Stimulated activated CD8-positive, alpha-beta memory T cell treated with anti-CD3 and anti-CD28 coated beads, Interleukin-7, amount 100 ng/mL, for 24 hours (primary cell): ENCODE measurements around the gene CCL22.

Experiments
- DNase-seq: peaks from one replicate; pipeline ENCODE4 v3.0.0-alpha.2; 2020; ENCODE audit warnings: low read depth

Gene CCL22

GRCh38 chr16:57376313-57376818 is 17.8 kb downstream of the CCL22 start:
- DNase-seq: no peak

DNA sequence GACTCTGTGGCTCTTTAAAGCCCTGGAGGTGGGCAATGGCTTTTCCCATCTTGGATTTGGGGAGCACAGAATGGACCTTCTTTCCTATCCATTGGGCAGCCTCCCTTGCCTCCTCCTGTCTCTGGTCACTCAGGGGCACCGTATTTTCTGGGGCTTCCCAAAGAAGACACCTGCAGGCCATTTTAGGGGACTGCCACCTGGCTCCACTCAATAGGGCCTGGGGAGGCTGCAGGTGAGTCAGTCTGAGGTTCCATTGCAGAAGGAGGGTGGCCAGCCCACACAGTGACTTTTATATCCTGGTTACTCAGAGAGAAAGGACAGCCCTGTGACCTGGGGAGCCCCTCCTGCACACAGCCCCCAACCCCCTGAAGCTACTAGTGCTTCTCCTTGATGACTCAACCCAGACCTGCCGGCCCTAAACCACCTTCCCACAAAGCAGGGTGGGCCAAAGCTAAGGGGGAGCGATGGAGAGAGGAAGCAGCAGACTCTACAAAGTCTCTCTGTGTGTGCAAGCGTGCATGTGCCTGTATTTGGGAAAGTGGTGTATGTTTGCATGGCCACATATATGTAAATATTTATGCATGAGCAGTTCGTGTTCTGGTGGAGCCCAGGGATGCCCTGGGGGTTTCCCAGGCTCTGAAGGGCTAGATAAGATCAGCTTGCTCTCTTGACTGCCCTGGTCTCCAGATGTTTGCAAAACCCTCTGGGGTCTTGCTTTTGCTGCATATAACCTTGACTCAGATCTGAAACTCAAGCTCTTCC is 18.7 kb downstream of the CCL22 start:
- no peak for DNase-seq

- no peak for DNase-seq
These were observed 21.0 kb downstream of the CCL22 start for GRCh38 chr16:57379579-57379978.

DNA sequence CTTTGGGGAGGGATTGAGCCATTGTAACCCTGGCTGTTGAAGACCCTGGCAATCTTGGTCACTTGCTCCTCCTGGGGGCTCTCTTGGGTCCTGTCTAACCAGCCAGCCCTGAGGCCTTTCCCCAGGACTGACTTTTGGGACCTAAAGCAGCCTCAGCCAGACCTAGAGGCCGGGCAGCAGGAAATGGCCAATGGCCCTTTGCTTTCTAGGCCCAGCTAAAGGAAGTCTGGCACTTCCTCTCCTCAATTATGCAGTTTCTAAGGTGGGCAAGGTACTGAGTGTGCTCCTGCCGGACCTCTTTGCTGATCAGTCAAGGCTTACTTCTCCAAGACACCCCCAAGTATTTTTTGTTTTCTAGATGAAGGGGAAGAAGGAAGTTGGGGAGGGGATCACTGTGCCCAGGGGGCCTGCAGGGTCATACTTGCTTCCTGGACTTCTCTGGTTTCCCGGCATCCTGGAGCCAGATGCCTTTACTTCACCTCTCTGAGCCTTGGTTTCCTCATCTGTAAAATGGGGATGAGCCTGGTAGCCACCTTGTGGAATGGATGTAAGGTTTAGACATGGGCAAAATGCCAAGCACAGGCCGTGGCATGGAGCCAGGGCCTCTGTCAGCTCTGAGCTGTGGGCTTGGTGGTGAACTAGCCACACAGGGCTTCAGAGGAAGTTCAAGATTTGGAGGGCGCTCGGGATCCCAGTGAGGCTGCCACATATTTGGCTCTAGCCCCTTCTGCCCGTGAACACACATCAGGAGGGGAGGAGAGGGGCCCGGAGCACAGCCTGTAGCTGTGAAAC is 22.3 kb downstream of the CCL22 start:
- no peak for DNase-seq

GRCh38 chr16:57381791-57382534 is 23.4 kb downstream of the CCL22 start:
- no peak for DNase-seq

GRCh38 chr16:57382535-57383275 is 24.1 kb downstream of the CCL22 start:
- no peak for DNase-seq

GRCh38 chr16:57383276-57384247 is 25.0 kb downstream of the CCL22 start:
- DNase-seq: no peak

DNA sequence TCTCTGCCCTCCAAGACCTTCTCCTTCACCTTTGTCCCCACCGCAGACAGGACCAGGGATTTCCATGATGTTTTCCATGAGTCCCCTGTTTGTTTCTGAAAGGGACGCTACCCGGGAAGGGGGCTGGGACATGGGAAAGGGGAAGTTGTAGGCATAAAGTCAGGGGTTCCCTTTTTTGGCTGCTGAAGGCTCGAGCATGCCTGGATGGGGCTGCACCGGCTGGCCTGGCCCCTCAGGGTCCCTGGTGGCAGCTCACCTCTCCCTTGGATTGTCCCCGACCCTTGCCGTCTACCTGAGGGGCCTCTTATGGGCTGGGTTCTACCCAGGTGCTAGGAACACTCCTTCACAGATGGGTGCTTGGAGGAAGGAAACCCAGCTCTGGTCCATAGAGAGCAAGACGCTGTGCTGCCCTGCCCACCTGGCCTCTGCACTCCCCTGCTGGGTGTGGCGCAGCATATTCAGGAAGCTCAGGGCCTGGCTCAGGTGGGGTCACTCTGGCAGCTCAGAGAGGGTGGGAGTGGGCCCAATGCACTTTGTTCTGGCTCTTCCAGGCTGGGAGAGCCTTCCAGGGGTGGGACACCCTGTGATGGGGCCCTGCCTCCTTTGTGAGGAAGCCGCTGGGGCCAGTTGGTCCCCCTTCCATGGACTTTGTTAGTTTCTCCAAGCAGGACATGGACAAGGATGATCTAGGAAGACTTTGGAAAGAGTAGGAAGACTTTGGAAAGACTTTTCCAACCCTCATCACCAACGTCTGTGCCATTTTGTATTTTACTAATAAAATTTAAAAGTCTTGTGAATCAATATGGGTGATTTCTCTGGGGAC is 25.9 kb downstream of the CCL22 start:
- DNase-seq: no peak

- no peak for DNase-seq
These were observed 26.5 kb downstream of the CCL22 start for GRCh38 chr16:57385083-57385482.

DNA sequence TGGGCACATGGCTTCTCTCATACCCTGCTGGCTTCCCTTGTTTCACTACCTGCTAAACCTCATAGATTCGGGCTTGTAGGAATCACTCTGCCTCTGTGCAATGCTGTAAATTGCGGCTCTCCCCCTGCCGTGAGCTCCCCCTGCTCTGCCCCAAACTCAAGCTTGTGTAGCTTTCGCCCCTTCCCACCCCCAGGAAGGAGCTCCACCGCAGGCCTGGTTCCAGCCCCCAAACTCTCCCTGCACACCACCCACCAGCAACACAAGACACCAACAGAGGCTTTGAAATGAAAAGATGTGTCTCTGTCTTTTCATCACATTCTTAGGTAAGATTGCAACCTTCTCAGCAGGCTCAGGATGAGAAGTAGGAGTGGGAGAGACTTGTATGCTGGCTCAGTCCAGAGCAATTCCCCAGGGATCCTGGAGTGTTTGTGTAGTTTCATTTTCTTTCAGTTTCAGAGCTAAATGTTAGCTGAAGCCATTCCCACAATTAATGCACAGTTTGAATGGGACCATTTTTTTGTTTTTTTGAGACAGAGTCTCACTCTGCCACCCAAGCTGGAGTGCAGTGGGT is 27.9 kb downstream of the CCL22 start:
- DNase-seq: no peak

DNA sequence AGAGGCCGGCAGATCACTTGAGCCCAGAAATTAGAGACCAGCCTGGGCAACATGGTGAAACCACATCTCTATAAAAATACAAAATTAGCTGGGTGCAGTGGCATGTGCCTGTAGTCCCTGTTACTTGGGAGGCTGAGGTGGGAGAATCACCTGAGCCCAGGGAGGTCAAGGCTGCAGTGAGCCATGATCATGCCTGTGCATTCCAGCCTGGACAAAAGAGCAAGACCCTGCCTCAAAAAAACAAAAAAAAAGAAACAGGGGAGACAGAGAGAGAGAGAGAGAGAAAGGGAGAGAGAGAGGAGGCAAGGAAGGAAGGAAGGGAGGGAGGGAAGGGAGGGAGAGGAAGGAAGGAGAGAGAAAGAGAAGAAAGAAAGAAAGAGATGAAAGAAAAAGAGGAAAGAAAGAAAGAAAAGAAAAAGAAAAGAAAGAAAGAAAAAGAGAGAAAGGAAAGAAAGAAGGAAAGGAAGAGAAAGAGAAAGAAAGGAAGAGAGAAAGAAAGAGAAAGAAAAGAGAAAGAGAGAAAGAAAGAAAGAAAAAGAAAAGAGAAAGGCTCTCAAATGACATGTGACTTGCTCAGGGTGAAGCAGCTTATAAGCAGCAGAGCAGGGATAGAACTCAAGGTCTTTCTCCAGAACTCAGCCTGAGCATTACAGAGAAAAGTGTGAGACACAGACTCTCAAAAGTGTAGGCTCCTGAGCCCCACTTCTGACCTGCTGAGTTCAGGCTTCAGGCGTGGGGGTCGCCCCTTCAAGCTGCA is 29.2 kb downstream of the CCL22 start:
- DNase-seq: no peak

GRCh38 chr16:57388359-57389086 is 29.9 kb downstream of the CCL22 start:
- DNase-seq: no peak

DNA sequence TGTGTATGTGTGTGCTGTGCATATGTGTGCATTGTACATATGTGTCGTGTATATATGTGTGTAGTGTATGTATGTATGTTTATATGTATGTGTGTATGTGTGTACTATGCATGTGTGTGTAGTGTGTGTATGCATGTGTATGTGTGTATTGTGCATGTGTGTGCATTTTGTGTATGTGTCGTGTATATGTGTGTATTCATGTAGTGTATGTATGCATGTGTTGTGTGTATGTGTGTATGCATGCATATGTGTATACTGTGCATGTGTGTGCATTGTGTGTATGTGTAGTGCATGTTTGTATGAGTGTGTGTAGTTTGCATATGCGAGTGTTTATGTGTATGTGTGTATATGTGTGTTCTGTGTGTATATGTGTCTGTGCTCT is 30.5 kb downstream of the CCL22 start:
- DNase-seq: no peak

DNA sequence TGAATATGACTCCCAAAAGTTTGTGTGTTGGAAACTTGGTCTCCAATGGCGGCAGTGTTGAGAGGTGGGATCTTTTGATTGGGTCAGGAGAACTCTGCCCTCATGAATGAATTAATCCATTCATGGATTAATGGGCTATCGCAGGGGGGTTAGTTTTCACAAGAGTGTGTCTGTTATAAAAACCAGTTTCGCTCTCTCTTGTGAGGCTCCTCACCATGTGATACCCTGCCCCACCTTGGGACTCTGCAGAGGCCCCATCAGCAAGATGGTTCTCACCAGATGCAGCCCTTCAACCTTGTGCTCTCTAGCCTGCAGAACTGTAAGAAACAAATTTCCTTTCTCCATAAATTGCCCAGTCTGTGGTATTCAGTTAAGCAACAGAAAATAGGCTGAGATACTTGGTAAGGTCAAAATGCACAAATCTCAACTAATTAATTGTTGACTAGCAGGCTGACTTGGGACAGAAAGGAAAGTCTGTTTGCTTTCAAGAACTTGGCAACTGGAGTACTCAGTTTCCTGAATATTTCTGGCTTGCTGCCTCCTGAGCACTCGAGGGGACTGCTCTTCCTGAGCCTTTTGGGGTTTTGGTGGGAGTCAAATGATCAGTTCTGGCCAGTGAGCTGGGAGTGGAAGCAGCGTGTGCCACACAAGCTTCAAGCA is 32.2 kb downstream of the CCL22 start:
- no peak for DNase-seq

DNA sequence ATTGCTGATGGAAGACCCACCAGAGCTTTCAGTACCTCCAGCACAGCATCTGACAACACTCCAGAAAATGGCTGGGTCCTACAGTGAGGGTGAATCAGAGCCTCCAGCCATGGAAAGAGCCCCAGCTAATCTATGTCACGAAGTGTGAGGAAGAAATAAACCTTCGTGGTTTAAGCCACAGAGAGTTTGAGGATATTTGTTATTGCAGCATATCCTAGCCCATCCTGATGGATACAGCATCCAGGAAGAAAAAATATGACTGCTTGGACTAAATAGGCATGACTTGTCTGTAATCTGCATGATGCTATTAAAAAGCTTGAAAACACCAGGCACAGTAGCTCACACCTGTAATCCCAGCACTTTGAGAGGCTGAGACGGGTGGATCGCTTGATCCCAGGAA is 32.7 kb downstream of the CCL22 start:
- DNase-seq: no peak

GRCh38 chr16:57391708-57392107 is 33.1 kb downstream of the CCL22 start:
- no peak for DNase-seq

DNA sequence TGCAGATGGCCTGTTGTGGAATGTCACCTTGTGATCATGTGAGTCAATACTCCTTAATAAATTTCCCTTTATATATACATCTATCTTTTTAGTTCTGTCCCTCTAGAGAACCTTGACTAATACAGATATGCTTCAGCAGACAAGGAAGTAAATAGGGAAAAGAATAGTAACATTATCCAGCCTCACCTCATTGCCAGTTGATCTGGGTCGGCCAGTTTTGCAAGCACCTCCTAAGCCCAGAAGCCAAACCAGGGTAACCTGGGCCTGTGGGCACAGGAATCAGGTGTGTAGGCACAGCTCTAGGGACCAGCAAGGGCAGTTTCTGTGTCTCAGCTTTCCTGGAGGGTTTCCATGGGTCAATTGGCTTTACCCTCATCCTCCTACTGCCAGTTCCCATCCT is 34.1 kb downstream of the CCL22 start:
- DNase-seq: no peak
